Prostate gland (tissue), 2 donors: ENCODE results near the gene SMIM35. TPM values are rescaled to one million over a fixed set of nuclear protein-coding genes. Genes with fewer than 3 reads are reported as not detected.

Experiments
- DNase-seq: peaks from one replicate; pipeline ENCODE4 v3.0.0-alpha.2; 2019; ENCODE audit warnings: low spot score
- H3K27ac ChIP-seq, 2 donors: fragments of 200-600 bp; sonication (generic); 2 replicates each; pipeline ENCODE4 v1.5.1; 2017 to 2019
- H3K27me3 ChIP-seq: fragments of 200-600 bp; sonication (generic); replicated peaks from 2 replicates; pipeline ENCODE4 v1.5.1; 2019; ENCODE audit not compliant: insufficient read depth
- H3K36me3 ChIP-seq, 2 donors: fragments of 200-600 bp; sonication (generic); 1 replicate in 1 of 2; 2 replicates in 1 of 2; pipeline versions ENCODE4 v1.5.1 to v1.8.1; 2017 to 2019
- H3K4me1 ChIP-seq: fragments of 200-600 bp; sonication (generic); replicated peaks from 2 replicates; pipeline ENCODE4 v1.5.1; 2019
- H3K4me3 ChIP-seq, 2 donors: fragments of 200-600 bp; sonication (generic); 2 replicates each; pipeline ENCODE4 v1.5.1; 2017 to 2019
- H3K9me3 ChIP-seq: fragments of 200-600 bp; sonication (generic); 2 replicates; pipeline ENCODE4 v1.5.1; 2017
- CTCF ChIP-seq, 4 experiments: fragments of 200-600 bp in 2 of 4; fragments of 450-650 bp in 2 of 4; sonication (generic) in 2 of 4; IDR thresholded peaks; 1 replicate in 3 of 4; 2 replicates in 1 of 4; pipeline ENCODE4 v1.5.1; 2016 to 2019; ENCODE audit warnings: antibody characterized with exemption in 4 of 4, mild to moderate bottlenecking in 2 of 4, moderate library complexity in 2 of 4
- POLR2A ChIP-seq: fragments of 450-650 bp; IDR thresholded peaks from one replicate; pipeline ENCODE4 v1.6.1; 2016; ENCODE audit warnings: antibody characterized with exemption, mild to moderate bottlenecking
- POLR2AphosphoS5 ChIP-seq: sonication (generic); formaldehyde crosslinking; IDR thresholded peaks from one replicate; pipeline ENCODE4 v1.6.1; 2017; ENCODE audit warnings: antibody characterized with exemption
- WGBS: methylation state at CpG from one replicate; pipeline ENCODE4 v1.1.5; 2018; 5-methylcytosine and 5-hydroxymethylcytosine counted together
- intact Hi-C: fragments of 100-400 bp; cut with DNase I; formaldehyde crosslinking; loops from one replicate; pipeline ENCODE4 v1.14.2; 2022
- total RNA-seq, 2 donors: library from RNA; depleted of rRNA; stranded (reverse); fragments of >200 nt; gene quantifications; one replicate each; pipeline ENCODE4 v1.1.0, GENCODE V29; 2016

SMIM35 gene
- total RNA-seq, 2 donors from 2014 or later, result 0.09 TPM; not detected in 1

- Histone ChIP-seq H3K27me3 (no peaks in the 10 kb centered on the region), H3K4me1 (no peaks in the 10 kb centered on the region)
- WGBS, result 68% methylated on average over 10 of the region's 10 CpGs
Measured at GRCh38 chr11:118079491-118079890, 7.3 kb downstream of the SMIM35 start.

DNA sequence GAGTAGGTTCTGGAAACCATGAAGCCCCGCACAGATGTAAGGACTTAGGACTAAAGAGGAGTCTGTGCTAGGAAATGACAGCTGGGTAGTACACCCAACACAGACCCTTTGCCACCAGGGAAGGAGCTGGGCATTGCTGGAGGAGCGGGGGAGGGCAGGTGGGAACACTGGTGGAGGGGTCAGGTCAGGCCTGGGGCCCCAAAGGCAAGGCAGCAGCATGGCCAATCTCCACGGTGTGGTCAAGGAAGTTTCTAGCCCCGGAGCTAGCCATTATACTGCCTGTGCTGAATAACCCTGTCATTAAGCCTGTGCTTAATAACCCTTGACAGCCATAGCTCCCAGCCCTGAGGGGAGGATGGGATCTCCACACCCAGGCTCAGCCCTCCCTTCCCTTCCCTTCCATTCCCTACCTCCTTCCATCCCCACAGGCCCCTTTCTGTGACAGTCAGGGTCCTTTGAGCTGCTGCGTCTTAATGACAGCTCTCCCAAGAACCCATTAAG, 7.8 kb downstream of the SMIM35 start:
- intact Hi-C loops, result no loop called here
- Histone ChIP-seq H3K9me3 (no peaks in the 10 kb centered on the region), H3K36me3 (no peaks in the 10 kb centered on the region), H3K27ac (no peak overlapping the region), H3K4me3 (no peak overlapping the region), H3K4me1 (no peaks in the 10 kb centered on the region), H3K27me3 (no peaks in the 10 kb centered on the region)
- DNase-seq, result no peak
- TF ChIP-seq CTCF (IDR thresholded peaks at IDR 0.05) (no peak), POLR2AphosphoS5 (no peak), POLR2A (no peak)
- 87% methylated on average over 5 of the region's 5 CpGs for WGBS

More at GRCh38 chr11:118079491-118079890, 7.3 kb downstream of the SMIM35 start:
- DNase-seq, result no peak
- Histone ChIP-seq H3K36me3 (no peaks in the 10 kb centered on the region), H3K4me3 (no peak overlapping the region), H3K27ac (no peak overlapping the region), H3K9me3 (no peaks in the 10 kb centered on the region)
- no peak for TF ChIP-seq CTCF (IDR thresholded peaks at IDR 0.05)
- no peak for TF ChIP-seq POLR2AphosphoS5
- no peak for TF ChIP-seq POLR2A
- intact Hi-C loops, result no loop called here

GRCh38 chr11:118076754-118077281, 9.9 kb downstream of the SMIM35 start, which contains the start of gene TMPRSS4:
Gene TMPRSS4 (plus strand): TSS chr11:118077078. CDS start chr11:118077303, 225 bp downstream.
- DNase-seq, result peak; percentile 5
- Histone ChIP-seq H3K4me1 (no peaks in the 10 kb centered on the region), H3K27me3 (no peaks in the 10 kb centered on the region), H3K36me3 (no peaks in the 10 kb centered on the region), H3K9me3 (no peaks in the 10 kb centered on the region), H3K27ac (no peak within 1 kb of the TSS), H3K4me3 (no peak within 1 kb of the TSS)
- intact Hi-C loops, result no loop called here
- TF ChIP-seq POLR2A (peak; percentile 74), CTCF (IDR thresholded peaks at IDR 0.05) (no peak)
- 71% methylated on average over 6 of the region's 7 CpGs for WGBS

GRCh38 chr11:118074785-118075184, 12.0 kb downstream of the SMIM35 start:
- WGBS, result 36% methylated on average over 2 of the region's 2 CpGs
- peak; percentile 71 for DNase-seq
- H3K27ac ChIP-seq, result no peak overlapping the region

More at GRCh38 chr11:118074785-118075184, 12.0 kb downstream of the SMIM35 start:
- no peaks in the 10 kb centered on the region for H3K9me3 ChIP-seq
- intact Hi-C loops, result no loop called here
- H3K4me3 ChIP-seq, result no peak overlapping the region
- H3K4me1 ChIP-seq, result no peaks in the 10 kb centered on the region
- no peaks in the 10 kb centered on the region for H3K27me3 ChIP-seq
- TF ChIP-seq POLR2AphosphoS5 (peak; percentile 56), CTCF (IDR thresholded peaks at IDR 0.05) (no peak), POLR2A (peak; percentile 29)
- no peaks in the 10 kb centered on the region for H3K36me3 ChIP-seq
